ENCODE data around the gene NOTUM.
A peak's percentile ranks its signal among the peaks of the same experiment; 100 is the strongest.
"Not testable (repeated sequence)": the region's sequence is repeated elsewhere in the genome, so short reads cannot be mapped to it uniquely, and the experiment has no call there.

Gene NOTUM

GRCh38 chr17:81996232-81996756 lies 35.3 kb upstream of the NOTUM start:
- no peak for DNase-seq (ENCODE audit: low spot score)

- no peak for DNase-seq (ENCODE audit: low spot score)
Measured at GRCh38 chr17:81995463-81996231, 34.7 kb upstream of the NOTUM start.

- DNase-seq (ENCODE audit: low spot score), result no peak
Measured at GRCh38 chr17:81994593-81995462, 33.8 kb upstream of the NOTUM start.

GRCh38 chr17:81993729-81994592 lies 33.0 kb upstream of the NOTUM start:
- DNase-seq (ENCODE audit: low spot score), result no peak

GRCh38 chr17:81992306-81993102 lies 31.5 kb upstream of the NOTUM start:
- DNase-seq (ENCODE audit: low spot score), result peak; percentile 85

GRCh38 chr17:81991684-81992305 lies 30.8 kb upstream of the NOTUM start:
- peak; percentile 86 for DNase-seq (ENCODE audit: low spot score)

GRCh38 chr17:81990836-81991683 lies 30.1 kb upstream of the NOTUM start:
- DNase-seq (ENCODE audit: low spot score), result no peak

GRCh38 chr17:81987161-81987770 lies 26.3 kb upstream of the NOTUM start:
- DNase-seq (ENCODE audit: low spot score), result no peak

- no peak for DNase-seq (ENCODE audit: low spot score)
Measured at GRCh38 chr17:81986606-81987005, 25.6 kb upstream of the NOTUM start.

GRCh38 chr17:81984773-81985410 lies 23.9 kb upstream of the NOTUM start:
- DNase-seq (ENCODE audit: low spot score), result no peak

GRCh38 chr17:81983639-81984373 lies 22.8 kb upstream of the NOTUM start:
- no peak for DNase-seq (ENCODE audit: low spot score)

- DNase-seq (ENCODE audit: low spot score), result no peak
Measured at GRCh38 chr17:81983011-81983638, 22.1 kb upstream of the NOTUM start.

- not testable (repeated sequence) for DNase-seq (ENCODE audit: low spot score)
Measured at GRCh38 chr17:81981511-81981910, 20.5 kb upstream of the NOTUM start.

- no peak for DNase-seq (ENCODE audit: low spot score)
Measured at GRCh38 chr17:81980707-81981343, 19.8 kb upstream of the NOTUM start.

GRCh38 chr17:81980122-81980521 lies 19.1 kb upstream of the NOTUM start:
- no peak for DNase-seq (ENCODE audit: low spot score)

GRCh38 chr17:81978524-81979298 lies 17.7 kb upstream of the NOTUM start:
- DNase-seq (ENCODE audit: low spot score), result peak; percentile 52
